SU-DHL-6 (cell line): ENCODE data around the gene GSTM2.

ENCODE experiments used
- CTCF ChIP-seq: fragments of 200-600 bp; sonication (generic); IDR thresholded peaks from one replicate; pipeline ENCODE4 v1.5.1; 2017; ENCODE audit warnings: antibody characterized with exemption, mild to moderate bottlenecking, low read length, moderate library complexity; ENCODE audit not compliant: insufficient read depth, poor library complexity, severe bottlenecking
- EZH2phosphoT487 ChIP-seq: fragments of 200-600 bp; sonication (generic), shearing (Covaris generic); conservative IDR thresholded peaks from 2 replicates; pipeline ENCODE4 v1.6.1; 2018; ENCODE audit warnings: mild to moderate bottlenecking, antibody characterized with exemption, low read length, moderate library complexity, mixed read lengths

DNA sequence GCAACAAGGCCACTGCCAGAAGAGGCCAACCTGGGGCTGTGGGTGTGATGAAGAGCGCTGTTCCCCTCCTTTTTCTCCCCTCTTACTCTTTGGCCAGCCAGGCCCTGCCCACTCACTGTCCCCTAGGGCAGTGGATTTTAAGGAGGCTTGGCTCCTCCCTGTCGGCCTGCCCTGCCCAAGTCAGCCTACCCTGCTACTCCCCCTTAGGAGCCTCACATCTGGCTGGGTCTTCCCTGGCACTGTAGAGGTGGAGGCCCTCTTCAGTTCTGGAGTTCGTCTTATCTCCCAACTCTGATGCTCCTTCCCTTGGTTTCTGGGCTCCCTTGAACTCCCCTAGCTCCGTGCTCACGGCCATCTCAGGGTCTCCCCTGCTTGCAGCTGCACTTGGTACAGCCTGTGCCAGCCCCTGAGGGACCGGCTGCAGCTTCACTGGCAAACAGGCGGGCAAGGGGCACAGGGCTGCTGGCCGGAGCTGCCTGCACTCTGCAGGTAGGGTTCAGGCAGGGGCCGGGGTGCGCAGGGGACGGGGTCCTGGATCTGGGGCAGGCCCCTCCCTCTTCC lies 44.2 kb upstream of the GSTM2 start:
- TF ChIP-seq CTCF (no peak), EZH2phosphoT487 (no peak)
